Measurements from ENCODE around the gene TPM2.

GRCh38 chr9:35729700-35730485 lies 40.2 kb upstream of the TPM2 start:
- TF ChIP-seq BHLHE40 (IDR thresholded peaks at IDR 0.05; ENCODE audit: borderline replicate concordance), result no peak
- TF ChIP-seq SUZ12 (IDR thresholded peaks at IDR 0.05), result no peak
- TF ChIP-seq ARNT (IDR thresholded peaks at IDR 0.05), result no peak
- no peak for TF ChIP-seq FOXA1 (IDR thresholded peaks at IDR 0.05)
- no peak for TF ChIP-seq FOXM1 (IDR thresholded peaks at IDR 0.05; ENCODE audit: borderline replicate concordance)
- no peak for TF ChIP-seq ZNF384 (IDR thresholded peaks at IDR 0.05)
- TF ChIP-seq ELF4 (IDR thresholded peaks at IDR 0.05), result no peak
- no peak for TF ChIP-seq FOXK2 (IDR thresholded peaks at IDR 0.05)
- TF ChIP-seq L3MBTL2 (conservative IDR thresholded peaks at IDR 0.05), result no peak
- no peak for TF ChIP-seq TARDBP (IDR thresholded peaks at IDR 0.05)
- TF ChIP-seq LEF1 (IDR thresholded peaks at IDR 0.05; ENCODE audit: borderline replicate concordance), result no peak
- no peak for TF ChIP-seq SP1 (IDR thresholded peaks at IDR 0.05)
- TF ChIP-seq HDGF (IDR thresholded peaks at IDR 0.05; ENCODE audit: borderline replicate concordance), result no peak
